Panc1 (cell line): ENCODE data around the gene EDDM3A.

Experiments used
- POLR2AphosphoS5 ChIP-seq: IDR thresholded peaks from 2 replicates; pipeline ENCODE4 v1.6.1; 2012; ENCODE audit warnings: mild to moderate bottlenecking, low read depth, low read length, moderate library complexity
- TF ChIP-seq, protein P1 (sequence below): fragments of 450-650 bp; IDR thresholded peaks from 2 replicates; pipeline ENCODE4 v1.5.1; 2017; ENCODE audit warnings: mild to moderate bottlenecking

GRCh38 chr14:20726531-20726930 lies 19.2 kb upstream of the EDDM3A start:
- TF ChIP-seq, protein P1, sequence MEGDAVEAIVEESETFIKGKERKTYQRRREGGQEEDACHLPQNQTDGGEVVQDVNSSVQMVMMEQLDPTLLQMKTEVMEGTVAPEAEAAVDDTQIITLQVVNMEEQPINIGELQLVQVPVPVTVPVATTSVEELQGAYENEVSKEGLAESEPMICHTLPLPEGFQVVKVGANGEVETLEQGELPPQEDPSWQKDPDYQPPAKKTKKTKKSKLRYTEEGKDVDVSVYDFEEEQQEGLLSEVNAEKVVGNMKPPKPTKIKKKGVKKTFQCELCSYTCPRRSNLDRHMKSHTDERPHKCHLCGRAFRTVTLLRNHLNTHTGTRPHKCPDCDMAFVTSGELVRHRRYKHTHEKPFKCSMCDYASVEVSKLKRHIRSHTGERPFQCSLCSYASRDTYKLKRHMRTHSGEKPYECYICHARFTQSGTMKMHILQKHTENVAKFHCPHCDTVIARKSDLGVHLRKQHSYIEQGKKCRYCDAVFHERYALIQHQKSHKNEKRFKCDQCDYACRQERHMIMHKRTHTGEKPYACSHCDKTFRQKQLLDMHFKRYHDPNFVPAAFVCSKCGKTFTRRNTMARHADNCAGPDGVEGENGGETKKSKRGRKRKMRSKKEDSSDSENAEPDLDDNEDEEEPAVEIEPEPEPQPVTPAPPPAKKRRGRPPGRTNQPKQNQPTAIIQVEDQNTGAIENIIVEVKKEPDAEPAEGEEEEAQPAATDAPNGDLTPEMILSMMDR: no peak
- TF ChIP-seq POLR2AphosphoS5: no peak
